HG03520 (cell line): ENCODE data around the gene SLCO4A1.
"Not testable (repeated sequence)": the region's sequence is repeated elsewhere in the genome, so short reads cannot be mapped to it uniquely, and the experiment has no call there.

Experiments used
- ATAC-seq: cut with Tn5 transposase; IDR thresholded peaks from one replicate; pipeline ENCODE4 v1.9.1; 2021; ENCODE audit warnings: mild to moderate bottlenecking, moderate library complexity; ENCODE audit not compliant: unreplicated experiment

Gene SLCO4A1

DNA sequence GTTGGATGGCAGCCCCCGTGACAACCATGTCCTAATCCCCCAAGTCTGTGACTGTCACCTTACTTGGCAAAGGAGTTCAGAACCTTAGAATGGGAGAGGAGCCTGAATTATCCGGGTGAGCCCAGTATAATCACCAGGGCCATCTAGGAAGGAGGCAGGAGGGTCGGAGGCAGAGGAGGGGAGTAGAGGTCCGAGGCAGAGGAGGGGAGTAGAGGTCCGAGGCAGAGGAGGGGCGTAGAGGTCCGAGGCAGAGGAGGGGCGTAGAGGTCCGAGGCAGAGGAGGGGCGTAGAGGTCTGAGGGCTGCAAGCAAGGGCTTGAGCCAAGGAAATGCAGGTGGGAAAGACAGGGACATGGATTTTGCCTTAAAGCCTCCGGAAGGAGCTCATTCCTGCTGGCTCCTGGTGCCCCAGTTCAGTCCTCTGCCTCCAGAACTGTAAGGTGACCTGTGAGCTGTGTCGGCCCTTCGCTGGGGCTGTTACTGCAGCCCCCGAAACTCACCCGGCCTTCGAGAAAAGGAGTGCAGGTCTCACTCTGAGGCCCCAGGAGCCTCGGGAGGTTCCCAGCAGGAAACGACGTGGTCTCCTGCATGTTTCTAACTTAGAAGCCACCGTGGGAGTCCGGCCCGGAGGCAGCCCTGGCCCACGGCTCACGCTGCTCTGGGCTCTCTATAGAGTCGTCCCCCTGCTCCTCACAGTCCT is 20.0 kb upstream of the SLCO4A1 start:
- no peak for ATAC-seq

DNA sequence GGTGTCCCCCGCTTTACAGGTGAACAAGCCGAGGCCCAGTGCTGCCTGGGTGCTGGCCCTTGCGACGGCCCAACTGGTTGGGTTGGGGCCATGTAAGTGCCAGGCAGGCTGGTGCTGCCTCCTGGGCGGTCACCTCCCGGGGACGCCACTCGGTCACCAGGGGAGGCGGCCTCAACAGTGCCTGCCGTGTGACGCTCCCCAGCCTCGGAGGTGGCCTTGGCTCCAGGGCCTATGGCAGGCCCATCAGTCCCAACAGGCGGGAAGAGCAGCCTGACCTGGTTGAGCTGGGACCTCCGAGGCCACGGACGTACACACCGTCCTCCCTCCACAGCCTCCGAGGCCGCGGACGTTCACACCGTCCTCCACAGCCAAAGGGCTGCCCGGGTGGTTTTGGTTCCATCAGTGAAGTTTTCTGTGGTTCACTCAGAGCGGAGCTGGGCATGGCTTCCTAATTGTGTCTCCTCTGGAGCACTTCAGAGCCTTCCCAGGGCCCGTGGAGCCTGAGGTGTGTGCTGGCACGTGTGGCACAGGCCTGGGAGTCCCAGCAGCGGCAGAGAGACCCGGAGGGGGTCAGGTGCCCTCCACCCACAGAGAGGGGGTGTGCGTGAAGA is 19.3 kb upstream of the SLCO4A1 start:
- ATAC-seq = no peak

DNA sequence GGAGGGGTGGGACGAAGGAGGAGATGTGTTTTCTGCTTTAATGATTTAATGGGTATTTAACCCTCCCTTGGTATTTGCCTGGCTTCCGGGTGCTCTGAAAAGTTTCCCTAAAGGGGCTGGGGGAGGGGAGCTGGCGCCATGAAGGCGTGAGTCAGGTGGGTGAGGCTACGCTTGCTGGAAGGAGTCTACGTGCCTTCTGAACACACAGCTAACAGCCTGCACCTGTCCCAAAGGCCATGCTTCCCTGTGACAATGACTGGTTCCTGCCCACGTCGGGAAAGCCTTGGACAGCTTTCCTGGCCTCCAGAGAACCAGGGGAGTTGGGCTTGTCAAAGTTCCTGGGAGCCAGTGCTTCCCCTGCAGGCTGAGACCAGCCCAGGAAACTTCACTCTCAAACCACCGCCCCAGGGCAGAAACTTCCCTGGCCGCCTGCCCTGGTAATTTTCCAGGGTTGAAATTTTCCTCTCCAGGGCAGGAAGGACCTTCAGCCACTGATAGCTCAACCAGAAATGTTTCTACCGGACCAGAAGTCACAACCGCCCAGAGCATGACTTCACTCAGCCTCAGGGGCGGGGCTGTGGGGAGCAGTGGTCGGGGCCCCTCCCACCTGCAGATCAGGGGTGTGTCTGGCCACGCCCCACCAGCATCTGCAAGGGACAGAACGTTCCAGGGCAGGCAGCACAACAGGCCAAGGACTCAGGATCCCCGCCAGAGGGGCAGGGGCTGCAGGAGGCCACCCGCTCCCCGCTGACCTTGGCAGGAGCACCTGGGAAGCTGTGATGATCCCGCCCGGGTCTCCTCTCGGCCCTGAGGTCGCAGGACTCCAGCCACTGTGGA is 18.6 kb upstream of the SLCO4A1 start:
- peak; percentile 89 for ATAC-seq

DNA sequence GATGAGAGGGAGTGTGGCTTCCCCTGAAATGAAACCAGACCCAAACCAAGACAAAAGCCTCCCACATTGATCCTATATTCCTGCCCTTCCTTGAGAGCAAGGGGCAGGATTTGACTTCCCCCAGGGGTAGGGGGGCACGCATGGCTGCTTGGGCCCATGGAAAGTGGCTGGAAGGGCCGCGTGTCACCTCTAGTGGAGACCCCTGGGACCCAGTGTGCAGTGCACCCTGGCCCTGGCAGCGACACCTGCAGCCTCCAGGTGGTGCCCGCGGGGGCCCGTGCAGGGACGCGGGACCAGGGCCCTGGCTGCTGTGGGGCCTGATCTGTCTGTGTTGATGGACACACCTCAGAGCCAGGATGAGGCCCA is 18.0 kb upstream of the SLCO4A1 start:
- peak; percentile 28 for ATAC-seq

DNA sequence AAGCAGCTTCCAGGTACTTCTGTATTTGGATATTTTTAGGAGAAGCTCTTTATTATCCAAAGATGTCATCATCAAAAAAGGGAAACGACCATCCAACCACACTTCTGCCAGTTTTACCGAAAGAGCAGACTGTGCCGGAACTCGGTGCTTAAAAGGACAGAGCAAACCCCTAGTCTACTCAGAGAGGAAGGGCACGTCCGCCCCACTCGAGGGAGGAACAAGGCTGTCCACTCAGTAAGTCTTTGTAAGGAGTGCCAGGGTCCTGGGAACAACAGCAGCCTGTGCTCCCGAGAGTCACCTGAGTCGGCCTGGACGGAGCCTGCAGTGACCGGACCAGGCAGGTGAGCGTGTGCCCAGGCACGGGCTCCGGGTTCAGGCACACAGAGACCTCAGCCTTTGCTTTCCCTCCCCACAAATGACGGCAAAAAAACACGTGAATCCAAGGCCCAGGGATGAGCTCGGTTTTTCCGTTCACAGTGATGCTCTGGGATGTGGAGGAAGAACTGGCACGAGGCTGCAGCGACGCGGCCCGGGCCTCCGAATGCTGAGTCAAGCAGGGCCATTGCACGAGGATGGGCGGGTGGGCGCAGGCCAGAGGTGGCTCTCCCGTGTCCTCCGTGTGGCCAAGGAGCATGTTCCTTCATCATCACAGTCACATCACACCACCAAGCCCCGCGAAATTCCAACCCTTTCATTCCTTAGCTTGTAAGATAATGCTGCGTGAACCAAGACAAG is 17.4 kb upstream of the SLCO4A1 start:
- ATAC-seq = no peak

DNA sequence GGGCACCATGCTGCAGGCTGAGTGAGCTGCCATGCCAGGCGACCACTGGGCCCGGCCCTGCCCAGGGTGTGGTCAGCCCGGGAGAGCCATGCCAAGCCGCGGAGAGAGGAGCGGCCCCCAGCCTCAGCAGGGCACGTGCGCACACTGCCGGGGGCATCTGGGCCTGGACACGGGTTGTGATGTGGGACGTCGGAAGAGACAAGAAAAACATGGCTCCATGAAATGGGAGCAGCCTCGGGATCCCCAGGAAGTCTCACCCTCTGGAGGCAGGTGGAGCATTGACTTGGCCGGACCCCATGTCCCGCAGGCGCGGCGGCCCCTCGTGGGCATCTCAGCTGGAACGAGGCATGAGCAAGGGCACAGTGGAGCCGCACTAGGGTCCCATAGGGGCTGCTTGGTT is 16.8 kb upstream of the SLCO4A1 start:
- ATAC-seq = no peak

DNA sequence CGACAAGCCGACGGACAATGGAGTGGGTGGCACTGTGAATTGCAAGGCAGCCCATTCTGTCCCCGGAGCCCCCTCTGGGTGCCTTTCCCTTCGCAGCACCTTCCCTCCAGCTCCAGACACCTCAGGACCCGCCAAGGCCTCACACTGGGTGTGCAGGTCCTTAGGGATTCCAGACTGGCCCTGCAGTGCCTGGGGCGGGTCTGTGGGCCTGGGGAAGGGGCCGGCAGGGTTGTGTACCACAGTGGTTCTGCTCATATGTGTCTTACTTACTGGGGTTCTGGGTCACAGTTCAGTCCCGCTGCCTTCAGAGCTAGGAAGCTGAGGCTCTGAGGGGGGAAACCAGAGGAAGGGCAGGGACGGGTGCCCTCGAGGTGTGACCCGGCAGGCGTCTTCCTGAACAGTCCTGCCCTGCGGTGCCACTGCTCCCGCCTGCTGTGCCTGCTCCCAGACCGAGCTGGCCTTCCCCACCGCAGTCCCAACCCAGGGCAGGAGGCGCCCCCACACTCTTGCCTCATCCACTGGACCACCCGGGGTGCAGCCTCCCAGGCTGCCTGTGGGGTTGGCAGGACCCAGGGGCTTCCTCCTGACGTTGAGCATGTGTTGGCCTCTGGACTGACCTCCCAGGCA is 16.3 kb upstream of the SLCO4A1 start:
- no peak for ATAC-seq

DNA sequence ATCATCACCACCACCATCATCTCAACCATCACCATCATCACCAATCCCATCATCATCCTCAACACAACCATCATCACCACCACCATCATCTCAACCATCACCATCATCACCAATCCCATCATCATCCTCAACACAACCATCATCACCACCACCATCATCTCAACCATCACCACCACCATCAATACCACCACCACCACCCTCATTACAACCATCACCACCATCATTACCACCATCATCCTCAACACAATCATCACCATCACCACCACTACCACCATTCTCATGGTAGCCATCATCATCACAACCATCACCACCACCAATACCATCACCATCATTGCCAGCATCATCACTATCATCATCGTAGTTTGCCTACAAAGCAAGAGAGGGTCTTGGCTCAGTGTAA is 14.9 kb upstream of the SLCO4A1 start:
- not testable (repeated sequence) for ATAC-seq

DNA sequence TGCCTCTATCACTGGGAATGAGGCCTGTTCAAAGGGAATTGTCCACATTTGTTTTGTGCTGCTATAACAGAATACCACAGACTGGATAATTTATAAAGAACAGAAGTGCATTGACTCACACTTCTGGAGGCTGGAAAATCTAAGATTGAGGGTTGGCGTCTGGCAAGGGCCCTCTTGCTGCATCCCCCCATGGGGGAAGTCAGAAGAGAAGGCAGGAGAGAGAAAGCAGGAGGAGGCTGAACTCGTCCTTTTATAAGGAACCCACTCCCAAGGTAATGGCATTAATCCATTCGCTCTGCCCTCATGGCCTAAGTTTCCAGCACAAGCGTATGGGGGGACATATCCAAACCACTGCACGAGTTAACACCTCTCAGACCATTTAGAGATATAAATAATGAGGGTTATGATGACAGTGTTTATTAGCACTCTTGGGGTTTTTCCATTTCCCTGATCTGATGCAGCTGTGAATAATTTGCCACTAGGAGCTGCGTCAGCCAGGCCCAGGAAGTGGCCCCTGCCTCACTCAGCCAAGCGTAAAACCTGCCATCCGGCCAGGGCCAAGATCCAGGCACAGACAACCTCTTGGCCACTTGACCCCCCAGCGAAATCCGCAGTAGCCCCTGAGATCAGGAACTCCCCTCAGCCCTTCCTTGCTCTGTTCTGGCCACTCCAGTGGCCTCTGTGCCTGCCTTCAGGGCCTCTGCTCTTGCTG is 14.2 kb upstream of the SLCO4A1 start:
- no peak for ATAC-seq

DNA sequence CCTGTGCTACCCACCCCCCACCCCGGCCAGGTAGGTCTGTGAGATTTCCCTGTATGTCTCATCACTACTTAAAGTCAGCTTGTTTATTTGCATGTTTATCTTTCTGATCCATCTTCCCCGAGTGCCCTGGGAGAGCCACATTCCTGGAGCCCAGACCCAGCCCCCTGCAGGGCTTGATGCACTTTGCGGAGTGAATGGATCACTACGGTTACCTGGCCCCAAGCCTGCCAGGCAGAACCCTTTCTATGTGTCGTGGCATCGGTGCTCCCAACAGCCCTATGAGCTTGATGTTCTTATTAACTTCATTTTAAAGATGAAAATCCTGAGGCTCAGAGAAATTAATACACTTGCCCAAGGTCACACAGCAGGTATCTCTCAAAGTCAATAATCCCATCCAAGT is 13.6 kb upstream of the SLCO4A1 start:
- no peak for ATAC-seq

DNA sequence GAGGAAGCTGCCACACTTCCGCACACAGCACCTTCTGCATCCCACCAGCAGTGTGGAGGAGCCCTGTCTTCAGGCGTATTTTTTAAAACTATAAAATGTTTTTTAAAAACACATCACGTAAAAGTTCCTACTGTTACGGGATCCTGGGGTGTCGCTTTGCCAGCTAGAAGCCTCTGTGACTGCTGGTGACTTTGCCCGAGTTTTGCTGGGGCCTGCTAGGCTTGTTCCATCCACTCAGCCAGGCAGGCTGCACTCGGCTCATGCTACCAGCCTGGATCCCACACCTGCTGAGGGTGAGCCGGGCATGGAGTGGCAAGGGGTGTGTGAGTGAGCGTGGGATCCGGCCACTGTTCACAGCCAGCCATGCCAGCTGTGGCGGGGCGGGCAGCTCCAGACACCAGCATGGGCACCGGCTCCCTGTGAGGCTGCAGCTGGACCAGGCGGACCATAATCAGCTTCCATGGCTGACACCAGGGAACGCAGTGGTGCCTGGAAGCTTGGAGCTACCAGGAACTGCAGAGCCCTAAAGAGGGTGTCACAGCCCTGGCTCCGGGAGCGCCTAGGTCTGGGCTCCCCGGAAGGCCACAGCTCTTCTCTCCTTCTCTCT is 12.3 kb upstream of the SLCO4A1 start:
- no peak for ATAC-seq

DNA sequence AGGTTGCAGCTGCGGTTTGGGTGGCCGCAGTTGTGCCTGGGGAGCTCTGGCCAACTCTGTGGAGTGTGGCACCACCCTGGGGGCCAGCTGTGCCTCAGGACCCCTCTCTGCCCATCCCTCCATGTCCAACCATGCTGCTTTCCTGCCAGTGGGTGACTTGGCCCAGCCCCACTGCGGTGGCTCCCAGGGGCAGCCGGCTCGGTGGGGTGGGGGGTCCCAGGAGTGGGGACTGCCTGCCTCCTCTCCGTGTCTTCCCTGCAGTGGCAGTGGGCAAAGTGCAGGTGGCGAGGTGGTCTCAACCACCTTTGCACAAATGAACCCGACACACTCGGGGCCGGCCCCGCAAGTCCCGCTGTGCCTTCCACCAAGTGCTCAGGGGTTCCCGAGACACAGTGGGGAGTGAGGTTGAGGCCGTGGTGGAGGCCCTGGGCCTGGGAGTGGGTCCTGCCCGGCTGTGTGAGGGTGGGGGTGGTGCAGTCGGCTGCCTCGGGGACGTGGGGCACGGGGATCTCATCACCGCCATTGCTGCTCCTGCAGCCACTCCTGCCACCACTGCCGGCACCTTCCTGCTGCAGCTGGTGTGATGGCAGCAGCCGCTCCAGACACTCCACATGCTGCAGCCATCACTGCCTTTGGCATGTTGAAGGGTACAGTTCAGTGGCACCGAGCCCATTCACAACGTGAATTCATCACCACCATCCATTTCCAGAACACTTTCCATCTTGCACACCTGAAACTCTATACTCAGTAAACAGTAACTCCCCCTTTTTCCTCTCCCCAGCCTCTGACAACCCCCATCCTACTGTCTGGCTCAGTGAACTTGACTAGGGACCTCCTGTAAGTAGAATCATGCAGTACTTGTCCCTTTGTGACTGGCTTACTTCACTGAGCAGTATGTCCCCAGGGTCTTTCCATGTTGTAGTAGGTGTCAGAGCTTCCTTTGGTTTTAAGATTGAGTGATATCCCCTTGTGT is 10.7 kb upstream of the SLCO4A1 start:
- ATAC-seq = no peak

DNA sequence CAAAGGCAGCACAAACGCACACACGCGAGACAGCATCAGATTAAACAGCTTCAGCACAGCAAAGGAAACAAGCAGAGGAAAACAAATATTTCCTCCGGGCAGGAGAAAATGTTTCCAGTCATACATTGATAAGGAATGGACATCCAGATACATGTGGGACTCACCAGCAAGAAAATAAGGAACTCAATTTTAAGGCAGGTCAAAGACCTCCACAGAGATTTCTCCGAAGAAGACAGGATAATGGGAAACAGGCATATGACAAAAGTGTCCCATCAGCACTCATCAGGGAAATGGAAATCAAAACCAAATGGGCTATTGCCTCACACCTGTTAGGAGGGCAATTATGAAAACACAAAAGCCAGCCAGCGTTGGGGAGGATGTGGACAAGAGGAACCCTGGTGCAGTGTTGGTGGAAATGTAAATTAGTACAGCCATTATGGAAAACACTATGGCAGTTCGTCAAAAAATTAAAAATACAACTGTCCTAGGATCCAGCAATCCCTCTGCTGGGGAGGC is 9.7 kb upstream of the SLCO4A1 start:
- ATAC-seq = no peak

DNA sequence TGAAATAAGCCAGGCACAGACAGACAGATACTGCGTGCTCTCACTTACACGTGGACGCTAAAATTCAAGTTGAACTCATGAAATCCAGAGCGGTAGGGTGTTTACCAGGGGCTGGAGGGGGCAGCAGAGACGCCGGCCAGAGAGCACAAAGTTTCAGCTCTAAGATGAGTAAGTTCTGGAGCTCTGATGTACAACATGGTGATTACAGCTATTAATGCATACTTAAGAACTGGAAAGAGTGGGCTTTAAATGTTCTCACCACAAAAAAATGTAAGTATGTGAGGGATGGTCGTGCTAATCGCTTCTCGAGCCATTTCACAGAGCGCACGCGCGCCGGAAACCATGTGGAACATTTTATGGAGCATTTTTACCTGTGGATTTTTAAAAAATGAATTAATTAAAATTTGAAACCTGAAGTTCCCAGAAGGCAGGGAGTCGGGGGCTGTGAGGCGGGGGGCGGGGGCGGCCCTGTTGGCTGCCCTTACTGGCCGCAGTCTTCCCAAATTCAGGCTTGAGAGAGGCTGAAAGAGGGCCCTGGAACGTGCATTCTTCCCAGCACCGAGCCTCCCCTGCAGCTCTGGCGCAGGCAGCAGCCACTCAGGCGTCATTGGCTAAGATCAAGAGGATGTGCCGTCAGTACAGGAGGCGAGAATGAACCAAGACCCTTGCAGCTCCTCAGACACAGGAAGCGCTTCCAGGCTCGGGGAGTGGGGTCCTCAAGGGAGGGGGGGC is 8.5 kb upstream of the SLCO4A1 start:
- ATAC-seq = no peak

DNA sequence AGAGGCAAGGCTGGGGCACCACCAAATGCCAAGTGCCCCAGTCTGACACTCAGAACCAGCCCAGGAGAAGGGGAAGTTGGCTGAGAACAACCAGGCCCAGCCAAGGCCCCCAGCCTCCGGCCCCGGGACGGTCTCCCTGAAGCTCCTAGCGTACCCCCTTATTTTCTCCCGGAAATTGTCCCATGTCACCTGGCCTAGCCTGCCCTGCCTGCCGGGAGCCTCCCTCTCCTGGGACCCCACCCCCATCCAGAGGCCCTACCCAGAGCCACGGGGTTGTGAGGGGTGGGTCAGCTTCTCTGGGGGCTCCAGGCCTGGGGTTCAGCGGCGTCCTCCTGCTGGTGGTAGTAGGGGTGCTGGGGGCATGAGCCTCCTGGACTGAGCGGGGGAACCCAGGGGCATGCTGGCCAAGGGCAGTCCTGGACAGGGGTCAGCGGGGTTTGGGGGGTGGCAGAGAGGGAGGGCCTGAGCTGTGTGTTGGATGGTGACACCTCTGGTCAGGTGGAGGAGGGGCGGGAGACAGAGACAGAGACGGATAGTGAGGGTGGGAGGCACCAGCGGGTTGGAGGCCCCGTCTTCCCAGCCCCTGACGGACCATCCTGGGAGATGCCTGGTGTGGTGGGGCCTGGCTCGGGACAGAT is 7.9 kb upstream of the SLCO4A1 start:
- no peak for ATAC-seq

DNA sequence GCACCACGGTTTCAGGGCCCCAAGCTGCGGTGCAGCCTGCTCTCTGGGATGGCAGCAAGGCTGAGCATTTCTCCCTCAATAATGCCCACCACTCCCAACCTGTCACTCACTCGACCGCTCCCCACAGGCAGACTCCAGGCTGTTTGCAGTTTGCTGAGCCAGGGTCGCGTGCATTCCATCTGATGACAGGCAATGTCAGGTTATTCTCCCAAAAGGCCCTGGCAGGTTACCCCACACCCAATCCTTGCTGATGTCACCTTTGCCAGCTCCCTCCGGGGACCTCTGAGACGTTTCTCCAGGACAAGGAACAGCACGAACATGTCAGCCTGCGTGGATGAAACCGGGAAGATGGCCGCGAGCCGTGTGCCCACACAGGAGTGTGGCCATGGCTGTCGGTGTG is 7.1 kb upstream of the SLCO4A1 start:
- ATAC-seq = no peak

DNA sequence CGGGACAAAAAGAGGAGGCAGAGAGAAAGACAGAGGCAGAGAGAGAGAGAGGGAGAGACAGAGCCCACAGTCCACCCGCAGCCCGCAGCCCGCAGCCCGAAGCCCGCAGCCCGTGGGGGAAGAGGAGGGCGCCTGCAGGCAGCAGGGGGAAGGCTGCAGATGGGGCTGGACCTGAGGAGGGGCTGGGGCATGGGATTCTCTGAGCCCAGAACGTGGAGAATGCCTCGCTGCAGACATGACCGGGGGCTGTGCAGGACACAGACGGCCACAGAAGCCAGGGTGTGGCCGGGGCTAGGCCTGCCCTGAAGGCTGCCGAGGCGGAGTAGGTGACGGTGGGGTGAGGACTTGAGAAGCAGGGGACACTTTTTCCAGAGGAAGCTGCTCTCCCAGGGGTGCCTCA is 6.5 kb upstream of the SLCO4A1 start:
- ATAC-seq = no peak
